Measurements from ENCODE around the gene TK2.

TK2 gene

DNA sequence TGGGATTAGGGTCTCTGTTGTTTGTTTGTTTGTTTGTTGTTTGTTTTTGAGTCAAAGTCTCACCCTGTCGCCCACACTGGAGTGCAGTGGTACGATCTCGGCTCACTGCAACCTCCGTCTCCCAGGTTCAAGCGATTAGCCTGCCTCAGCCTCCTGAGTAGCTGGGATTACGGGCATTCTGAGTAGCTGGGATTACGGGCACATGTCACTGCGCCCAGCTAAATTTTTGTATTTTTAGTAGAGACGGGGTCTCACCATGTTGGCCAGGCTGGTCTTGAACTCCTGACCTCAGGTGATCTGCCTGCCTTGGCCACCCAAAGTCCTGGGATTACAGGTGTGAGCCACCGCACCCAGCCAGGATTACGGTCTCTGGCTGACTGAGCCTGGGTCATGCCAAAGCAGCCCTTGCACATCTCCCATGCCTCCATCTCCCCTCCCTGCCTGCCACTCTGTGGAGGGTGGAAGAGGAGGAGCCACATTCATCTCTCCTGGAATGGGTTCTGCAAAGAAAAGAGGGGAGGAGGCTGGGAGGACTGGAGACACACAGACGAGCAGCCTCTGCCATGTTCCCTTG lies 63.6 kb downstream of the TK2 start:
- DNase-seq (ENCODE audit: low read depth in 1 of 2, low spot score in 1 of 2): no peak

DNA sequence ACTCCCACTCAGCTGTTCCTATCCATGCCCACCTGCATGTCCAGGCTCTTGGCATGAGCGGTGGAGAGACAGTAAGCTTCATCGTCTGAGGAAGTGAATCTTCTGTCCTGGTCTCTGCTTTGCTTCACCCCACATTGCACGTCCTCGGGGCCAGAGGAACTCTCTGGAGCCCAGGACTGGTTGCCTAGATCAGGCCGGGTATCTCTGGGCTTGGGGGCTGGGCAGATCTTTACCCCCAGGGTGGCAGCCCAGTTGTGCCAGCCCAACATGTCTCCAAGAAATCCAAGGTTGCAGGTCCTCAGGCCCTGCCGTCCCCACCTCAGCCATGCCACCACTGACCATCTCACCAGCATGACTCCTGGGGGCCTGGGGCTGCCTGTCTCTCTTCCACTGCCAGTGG lies 64.5 kb downstream of the TK2 start:
- DNase-seq (ENCODE audit: low read depth in 1 of 2, low spot score in 1 of 2): no peak

DNA sequence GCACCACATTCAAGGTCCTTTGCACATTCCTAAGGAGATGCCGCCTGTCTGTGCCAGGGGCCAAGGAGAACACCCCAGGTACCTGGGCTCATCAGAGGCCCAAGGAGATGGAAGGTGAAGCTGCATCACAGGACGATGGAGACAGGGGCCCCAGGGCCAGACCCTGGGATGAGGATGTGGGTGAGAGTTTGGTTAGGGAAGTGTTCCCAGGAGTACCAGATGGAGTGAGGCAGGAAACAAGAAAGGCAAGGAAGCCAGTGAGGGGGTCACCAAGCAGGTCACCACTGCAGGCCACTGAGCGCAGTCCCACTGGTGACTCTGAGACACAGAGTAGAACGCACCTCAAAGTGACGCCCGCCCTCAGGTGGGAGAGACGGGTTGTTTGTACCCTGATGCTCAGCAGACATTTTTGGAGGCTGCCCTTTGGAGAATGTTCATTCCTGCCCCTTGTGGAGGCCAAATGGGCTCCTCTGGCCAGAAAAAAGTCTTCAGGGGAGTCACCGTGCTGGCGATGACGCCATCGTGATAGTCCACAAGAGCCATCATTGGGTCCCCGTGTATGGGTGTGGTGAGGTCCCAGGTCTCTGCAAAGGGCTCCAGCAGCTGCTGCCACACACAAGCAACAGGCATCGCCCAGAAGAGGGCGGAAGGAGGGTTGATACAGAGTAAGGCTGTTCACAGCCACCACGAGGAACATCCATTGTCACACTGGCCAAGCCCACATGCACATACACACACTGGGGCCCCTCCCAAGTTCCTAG lies 65.3 kb downstream of the TK2 start:
- DNase-seq (ENCODE audit: low read depth in 1 of 2, low spot score in 1 of 2): no peak

DNA sequence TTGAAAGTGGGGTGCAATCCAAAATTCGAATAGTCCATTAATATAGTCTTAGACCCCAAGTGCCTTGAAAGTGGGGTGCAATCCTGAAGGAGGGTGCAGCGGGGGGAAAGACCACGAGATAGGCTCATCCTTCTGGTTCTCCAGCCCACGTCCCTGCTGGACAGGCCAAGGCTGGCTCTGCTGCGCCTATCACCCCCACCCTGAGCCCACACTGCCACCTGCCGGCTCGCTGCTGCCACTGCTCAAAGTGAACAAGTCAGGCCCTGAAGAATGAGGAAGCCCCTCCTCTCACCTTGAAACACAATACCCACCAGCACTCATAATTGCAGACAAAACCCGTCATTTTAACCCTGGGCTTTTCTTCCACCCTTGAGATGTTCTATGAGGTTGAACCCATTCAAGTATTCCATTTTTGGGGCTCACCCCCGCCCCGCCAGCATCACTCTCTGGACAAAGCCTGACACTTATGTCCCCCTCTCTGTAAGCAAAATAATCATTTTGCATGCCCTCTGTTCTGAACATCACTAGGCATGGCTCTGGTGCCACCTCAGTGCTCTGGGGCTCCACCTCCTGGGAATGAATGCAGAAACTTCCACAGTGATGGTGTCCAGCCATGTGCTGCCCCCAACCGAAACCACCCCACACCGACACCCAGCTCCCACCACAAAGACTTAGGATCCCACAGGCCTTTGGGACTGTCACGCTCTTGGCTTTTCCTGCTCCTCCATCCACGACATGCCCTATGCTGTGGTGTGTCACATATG lies 66.1 kb downstream of the TK2 start:
- DNase-seq (ENCODE audit: low read depth in 1 of 2, low spot score in 1 of 2): peak; percentile 41 to 52

DNA sequence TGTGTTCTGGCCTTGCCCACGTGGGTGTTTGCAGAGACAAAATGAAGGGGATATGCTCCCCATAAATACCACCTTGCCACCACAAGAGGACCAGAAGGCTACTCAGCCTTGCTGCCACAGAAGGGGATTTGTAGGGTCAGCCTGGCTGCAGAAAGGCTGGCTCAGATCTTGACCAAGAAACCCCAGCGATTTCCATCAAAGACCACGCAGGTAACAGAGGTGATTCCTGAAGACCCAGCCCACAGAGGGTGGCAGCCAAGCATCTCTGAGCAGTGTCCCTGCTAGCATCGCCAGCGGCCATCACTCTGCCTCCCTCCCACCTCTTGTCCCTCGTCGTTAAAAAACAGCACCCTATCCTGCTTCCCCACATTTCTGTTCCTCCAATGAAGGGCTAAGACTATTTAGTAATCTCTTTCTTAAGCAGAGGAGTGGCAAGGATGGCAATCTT lies 68.0 kb downstream of the TK2 start:
- no peak for DNase-seq (ENCODE audit: low read depth in 1 of 2, low spot score in 1 of 2)

DNA sequence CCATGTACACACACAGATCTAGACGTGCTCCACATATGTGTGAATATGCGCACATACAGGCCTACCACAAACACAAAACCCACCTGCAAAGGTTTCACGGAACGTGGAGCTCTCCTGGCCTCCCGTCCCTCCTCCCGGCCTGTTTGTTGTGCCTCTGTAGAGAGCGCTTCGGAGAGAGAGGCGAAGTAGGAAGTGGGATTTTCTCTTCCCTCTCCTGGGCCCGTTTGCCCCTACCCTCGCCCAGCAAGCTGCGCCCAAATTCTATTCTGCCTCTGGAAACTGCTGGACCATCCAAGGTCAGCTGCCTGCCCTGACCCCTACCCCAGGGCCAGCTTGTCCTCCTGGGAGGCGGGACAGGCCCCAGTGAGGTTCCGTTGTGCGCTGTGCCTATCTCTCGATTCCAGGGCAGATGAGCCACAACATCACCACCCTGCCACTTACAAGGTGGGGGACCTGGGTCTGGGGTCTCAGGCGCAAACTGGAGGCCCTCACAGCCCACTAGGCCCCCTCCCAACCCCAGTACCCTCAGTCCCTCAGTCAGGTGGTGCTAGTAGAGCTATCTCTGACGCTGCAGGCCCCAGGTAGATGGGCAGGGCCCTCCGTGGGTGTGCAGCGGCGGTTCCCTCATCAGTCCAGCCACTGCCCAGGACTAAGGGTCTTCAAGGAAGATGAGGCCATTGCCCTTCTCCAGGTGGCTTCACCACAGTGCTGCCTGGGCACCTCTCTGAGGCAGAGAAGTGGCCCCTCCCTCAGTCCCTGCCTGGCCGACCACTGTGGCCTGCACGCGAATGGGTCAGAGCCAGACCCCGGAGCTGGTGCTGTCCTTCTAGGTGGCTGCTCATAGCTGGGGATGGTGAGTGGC lies 68.6 kb downstream of the TK2 start:
- no peak for DNase-seq (ENCODE audit: low read depth in 1 of 2, low spot score in 1 of 2)

DNA sequence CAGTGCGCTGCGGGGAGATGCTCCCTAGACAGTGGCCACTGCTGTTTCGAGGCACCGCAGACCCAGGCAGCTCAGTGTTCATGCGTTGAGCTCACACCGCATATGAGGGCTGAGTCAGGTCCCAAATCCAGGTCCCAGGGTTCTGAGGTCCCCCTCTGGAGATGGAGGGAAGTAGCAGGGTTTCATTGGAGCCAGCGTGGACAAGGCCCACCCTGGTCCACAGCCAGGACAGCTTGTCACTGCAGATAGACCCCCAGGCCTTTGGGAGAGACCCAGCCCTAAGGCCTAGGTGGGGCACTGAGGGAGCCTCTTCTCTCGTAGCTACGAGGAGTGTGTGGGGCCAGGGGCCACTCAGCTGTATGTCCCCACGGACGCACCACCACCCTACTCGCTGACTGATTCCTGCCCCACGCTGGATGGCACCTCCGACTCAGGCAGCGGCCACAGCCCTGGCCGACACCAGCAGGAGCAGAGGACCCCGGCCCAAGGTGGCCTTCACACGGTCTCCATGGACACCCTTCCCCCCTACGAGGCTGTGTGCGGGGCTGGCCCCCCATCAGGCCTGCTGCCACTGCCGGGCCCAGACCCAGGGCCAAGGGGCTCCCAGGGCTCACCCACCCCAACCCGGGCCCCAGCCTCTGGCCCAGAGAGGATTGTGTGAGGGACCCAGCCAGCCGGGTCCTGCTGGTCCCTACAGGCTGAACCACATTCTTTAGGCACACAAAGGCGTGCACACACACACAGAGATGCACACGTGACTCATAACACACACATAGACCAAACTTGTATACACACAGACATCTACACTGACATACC lies 69.4 kb downstream of the TK2 start:
- DNase-seq (ENCODE audit: low read depth in 1 of 2, low spot score in 1 of 2): no peak

DNA sequence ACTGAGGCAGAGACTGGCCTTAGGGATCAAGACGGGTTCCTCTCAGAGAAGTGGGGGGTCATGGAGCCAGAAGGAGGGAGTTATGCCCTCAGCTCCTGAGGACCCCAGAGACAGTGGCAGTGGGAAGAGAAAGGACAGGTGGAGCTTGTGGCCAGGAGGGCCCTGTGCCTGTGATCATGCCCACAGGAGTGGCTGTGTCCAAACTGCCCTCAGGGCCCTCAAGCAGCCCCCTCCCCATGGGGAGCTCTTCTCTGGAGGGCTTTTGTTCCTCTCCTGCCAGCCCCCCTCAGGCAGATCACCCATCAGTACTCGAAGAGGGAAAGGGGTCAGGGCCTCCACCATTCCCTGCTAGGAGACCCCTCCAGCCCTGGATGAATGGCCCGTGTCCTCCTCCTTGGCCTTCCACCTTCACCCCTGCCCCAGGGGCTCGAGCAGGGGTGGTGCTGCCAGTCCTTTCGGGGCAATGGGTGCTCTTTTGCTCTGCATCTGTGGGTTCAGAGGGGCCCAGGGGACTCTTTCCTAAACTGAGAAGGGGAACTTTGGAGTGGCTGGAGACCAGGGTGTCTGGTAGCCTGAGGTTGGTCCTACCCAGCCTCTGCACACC lies 70.2 kb downstream of the TK2 start:
- no peak for DNase-seq (ENCODE audit: low read depth in 1 of 2, low spot score in 1 of 2)

DNA sequence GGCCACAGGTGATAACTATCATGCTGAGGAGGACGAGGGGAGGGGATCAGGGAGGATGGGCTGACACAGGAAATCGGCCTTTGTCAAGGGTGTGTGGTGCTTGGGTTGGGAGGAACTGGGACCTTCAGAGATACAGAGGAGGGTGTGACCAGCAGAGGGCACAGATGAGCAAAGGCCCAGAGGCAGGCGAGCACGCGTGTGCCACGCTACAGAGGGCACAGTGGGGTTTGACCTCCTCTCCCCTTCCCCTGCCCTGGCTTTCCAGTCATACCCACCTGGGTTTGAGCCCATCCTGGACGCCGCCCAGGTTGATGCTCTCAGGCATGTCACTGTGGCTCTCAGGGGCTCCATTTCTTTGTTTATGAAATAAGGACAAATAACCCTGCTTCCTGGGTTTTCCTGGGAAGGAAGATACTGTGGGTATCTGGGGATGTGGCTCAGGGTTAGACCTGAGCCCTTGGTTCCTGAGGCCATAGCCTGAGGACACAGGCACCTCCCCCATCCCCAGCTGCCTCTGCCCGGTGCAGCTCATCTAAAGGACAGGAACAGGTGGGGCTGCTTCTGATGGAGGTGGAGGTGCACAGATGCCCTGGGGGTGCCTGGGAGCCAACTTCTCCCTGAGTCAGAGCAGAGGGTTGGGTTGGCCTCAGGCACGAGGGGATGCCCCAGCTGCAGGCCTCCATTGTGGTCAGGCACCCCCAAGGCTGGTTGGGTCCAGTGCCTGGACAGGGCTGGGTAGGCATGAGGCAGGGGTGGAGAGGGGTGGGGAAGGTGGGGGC lies 71.0 kb downstream of the TK2 start:
- peak; percentile 64 to 69 for DNase-seq (ENCODE audit: low read depth in 1 of 2, low spot score in 1 of 2)

DNA sequence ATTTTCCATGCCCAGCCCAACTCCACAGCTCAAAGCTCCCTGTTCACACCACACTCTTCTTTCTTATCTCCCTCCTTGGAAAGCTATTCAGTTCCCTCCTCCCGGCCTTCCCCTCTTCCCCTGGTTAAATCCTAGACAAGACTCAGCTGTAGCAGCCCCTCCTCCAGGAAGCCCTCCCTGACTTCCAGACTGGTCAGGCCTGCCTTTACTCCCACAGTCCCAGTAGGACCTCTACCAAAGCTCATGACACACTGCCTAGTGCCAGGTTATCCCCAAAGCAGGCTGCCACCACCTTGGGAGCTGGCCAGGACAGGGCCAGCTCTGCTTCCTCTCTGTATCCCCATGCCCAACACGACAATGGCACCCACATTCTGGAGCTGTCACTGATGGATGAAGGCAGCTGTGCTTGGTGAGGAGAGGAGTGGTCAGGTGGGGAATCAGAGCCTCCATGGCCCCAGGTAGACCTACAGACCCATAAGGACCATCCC lies 72.8 kb downstream of the TK2 start:
- no peak for DNase-seq (ENCODE audit: low read depth in 1 of 2, low spot score in 1 of 2)

DNA sequence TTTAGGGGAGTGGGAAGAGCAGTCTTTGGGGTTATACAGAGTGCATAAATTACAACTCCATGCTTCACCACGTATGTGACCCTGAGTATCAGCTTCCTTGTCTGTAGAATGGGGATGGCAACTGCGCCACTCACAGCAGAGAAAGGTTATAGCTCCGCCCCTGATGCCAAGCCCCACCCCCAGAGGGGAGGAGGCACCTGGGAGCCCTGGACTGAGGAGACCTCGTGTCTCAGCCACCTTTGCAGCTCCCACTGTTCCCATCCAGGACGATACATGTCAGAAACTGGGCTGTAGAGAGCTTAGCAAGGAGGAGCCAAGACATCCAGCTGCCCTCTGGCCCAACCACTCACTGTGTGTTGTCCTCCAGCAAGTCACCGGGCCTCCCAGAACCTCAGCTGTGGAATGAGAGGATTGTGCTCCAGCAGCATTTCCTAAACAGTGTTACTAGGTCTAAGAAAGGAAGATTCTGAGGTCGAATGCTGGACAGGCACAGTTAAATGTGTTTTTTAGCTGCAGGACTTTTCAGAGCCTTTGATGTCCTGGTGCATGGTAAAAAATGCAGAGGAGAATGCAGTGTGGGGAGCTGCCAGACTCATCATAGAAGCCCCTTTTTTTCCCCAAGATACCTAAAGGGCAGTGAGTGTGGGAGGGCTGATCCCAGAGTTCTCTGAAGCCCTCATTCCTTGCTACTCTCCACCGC lies 73.4 kb downstream of the TK2 start:
- DNase-seq (ENCODE audit: low read depth in 1 of 2, low spot score in 1 of 2): no peak

DNA sequence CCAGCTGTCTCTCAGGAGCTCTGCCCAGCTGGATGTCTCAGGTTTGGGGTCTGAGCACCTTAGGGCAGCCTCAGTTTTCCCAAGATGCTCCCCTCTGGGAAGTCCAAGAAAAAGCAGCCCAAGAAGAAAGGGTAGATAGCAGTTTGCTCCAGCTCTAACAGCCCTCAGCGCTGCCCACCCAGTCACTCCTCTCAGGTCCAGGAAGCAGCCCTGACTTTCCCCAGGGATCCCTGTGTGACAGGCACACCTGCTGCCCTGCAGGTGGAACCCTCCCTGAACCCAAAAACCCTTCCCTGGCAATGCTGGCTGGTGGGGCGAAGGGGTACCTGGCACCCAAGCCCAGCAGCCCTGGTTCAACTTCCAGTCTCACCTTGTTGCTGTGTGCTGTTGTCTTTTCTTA lies 74.7 kb downstream of the TK2 start:
- no peak for DNase-seq (ENCODE audit: low read depth in 1 of 2, low spot score in 1 of 2)

DNA sequence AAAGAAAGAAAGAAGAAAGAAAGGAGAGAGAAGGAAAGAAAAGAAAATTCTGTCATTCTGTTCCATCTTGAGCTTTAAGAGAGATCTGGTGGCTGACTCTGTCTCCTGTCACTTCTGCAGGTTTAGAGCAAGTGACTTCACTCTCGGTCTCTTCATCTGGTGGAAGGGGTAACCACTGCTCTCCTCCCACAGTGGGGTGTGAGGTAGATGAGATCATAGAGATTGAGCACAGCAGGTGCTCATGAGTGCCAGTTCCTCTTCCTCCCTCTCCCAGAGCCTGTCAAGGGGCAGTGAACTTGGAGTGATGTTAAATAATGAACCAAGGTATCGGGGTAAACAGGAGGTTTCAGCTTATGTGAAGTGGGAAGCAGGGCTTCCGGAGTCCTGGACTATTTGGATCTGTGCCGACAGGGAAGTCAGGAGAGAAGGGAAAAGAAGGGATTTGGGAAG lies 75.1 kb downstream of the TK2 start:
- peak in 1 of 2 donors; percentile 27 for DNase-seq (ENCODE audit: low read depth in 1 of 2, low spot score in 1 of 2)

DNA sequence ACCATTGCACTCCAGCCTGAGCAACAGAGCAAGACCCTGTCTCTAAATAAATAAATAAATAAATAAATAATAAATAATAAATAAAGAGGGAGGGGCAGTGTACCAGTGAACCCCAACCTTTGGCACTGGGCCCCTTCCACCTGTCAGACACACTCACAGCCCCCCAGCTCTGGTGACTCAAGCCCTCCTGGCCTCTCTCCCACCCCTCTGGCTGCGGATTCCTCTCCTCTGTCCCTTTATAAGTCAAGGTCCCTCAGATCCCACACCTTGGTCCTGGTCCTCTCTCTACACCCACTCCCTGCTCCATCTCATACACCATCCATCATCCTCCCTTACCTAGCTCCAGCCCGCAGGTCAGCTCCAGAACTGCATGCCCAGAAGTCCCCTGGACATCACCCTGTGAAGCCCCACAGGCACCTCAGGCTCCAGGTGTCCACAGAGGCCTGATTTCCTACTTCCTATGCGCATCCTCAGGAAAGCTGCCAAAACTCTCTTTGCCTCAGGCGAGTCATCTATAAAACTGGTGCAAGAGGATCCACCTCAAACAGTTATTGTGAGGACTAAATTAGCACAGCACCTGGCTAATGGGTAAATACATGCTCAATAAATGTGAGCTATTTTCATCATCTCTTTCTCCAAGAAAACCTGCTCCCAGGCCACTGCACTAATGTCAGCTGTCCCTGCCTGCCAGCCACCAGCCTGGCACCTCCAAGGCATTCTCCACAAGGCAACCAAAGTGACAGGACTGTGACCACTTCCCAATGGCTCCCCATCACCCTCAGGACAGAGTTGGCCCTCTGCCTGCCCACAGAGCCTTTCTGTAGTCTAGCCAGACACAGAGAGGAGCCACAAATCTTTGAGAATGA lies 76.0 kb downstream of the TK2 start:
- no peak for DNase-seq (ENCODE audit: low read depth in 1 of 2, low spot score in 1 of 2)

DNA sequence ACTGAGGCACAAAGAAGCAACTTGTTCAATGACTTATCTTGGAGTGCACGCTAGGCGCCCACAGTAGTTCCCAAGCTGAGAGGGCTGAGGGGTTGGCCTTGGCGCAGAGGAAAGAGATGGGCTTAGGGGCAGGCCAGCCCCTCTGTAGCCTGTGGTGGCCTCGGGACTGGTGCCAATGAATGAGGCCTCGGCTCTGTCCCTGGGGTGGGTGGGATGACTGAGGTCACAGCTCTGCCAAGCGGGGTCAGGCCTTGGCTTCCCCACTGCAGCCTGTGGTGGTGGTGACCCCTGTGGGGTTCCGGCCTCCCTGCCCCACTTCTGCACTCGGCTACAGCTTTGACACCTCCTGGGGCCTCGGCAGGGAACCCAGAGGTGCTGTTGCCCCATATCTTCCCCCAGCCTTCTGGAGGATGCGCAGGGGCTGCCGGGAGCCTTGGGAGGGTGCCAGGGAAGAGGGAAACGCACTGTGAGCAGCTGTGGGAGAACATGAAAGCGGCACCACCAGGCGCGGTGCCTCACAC lies 76.8 kb downstream of the TK2 start:
- DNase-seq (ENCODE audit: low read depth in 1 of 2, low spot score in 1 of 2): no peak

DNA sequence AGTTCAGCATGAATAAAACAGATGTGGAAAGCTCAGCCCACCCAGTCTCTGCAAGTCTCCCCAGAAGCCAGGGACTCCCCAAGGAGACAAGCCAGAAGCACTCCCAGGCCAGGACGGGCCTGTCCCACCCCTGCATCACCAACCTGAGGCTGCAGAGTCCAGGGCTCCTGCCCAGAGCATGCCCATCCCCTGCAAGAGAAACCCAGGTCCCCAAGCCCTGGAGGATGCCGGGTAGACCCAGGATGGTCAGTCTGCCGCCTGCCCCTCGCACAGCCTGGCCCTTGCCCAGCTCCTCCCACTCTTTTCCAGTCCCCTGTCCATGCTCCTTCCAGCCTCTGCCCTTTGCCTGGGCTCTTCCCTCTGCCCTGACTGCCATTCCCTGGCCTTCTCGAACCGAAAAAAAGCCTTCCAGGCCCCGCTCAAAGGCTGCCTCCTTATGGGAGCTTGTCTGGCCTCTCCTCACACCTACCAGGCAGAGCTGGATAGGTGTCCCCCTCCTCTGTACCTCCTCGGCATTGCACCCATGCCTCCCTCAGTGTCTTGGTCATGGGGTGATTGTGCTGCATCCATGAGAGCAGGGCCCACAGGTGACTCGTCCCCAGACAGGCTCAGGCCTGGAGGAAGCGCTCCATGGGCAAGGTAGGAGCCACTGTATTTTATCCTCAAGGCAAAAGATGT lies 78.1 kb downstream of the TK2 start:
- no peak for DNase-seq (ENCODE audit: low read depth in 1 of 2, low spot score in 1 of 2)

DNA sequence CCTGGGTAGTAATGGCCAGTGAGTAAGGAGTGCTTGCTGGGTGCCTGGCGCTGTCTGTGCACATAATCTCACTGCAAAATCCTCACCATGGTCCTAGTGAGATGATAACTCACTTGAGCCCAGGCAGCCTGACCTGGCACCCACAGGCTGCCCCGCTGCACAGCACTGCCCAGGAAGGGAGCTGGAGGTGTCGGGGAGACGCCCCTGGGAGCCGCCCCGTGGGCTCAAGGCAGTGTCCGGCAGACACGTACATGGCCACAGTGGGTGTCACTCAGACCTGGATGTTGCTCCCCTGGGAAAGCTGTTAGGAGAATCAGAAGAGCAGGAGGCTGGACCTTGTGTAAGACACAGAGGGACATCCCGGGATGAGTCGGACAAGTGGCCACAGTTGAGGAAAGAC lies 78.7 kb downstream of the TK2 start:
- no peak for DNase-seq (ENCODE audit: low read depth in 1 of 2, low spot score in 1 of 2)

All from activated T-helper 1 cell treated with anti-CD3 and anti-CD28 coated beads, Interleukin-2, amount 50 U/mL, for 16 hours (primary cell).